GM18873 (cell line): ENCODE results near the gene SMTNL2.
"Not testable (repeated sequence)": the region's sequence is repeated elsewhere in the genome, so short reads cannot be mapped to it uniquely, and the experiment has no call there.

Experiments
- ATAC-seq: cut with Tn5 transposase; IDR thresholded peaks from one replicate; pipeline ENCODE4 v1.9.1; 2021; ENCODE audit warnings: mild to moderate bottlenecking, moderate library complexity, moderate number of reproducible peaks; ENCODE audit not compliant: unreplicated experiment, low FRiP score

Gene SMTNL2

GRCh38 chr17:4624451-4624911 lies 40.2 kb downstream of the SMTNL2 start:
- not testable (repeated sequence) for ATAC-seq

GRCh38 chr17:4625181-4625617 lies 40.9 kb downstream of the SMTNL2 start:
- ATAC-seq: no peak

- ATAC-seq: no peak
Observed at GRCh38 chr17:4626734-4627256, 42.5 kb downstream of the SMTNL2 start.

GRCh38 chr17:4631431-4631830 lies 47.1 kb downstream of the SMTNL2 start:
- no peak for ATAC-seq

GRCh38 chr17:4631836-4632580 lies 47.7 kb downstream of the SMTNL2 start:
- no peak for ATAC-seq

- ATAC-seq: no peak
Observed at GRCh38 chr17:4632581-4632920, 48.2 kb downstream of the SMTNL2 start.

- no peak for ATAC-seq
Observed at GRCh38 chr17:4633643-4634042, 49.3 kb downstream of the SMTNL2 start.

GRCh38 chr17:4634976-4635375 lies 50.6 kb downstream of the SMTNL2 start:
- ATAC-seq: no peak

GRCh38 chr17:4635823-4636375 lies 51.6 kb downstream of the SMTNL2 start:
- ATAC-seq: no peak

GRCh38 chr17:4636474-4637100 lies 52.3 kb downstream of the SMTNL2 start:
- no peak for ATAC-seq

GRCh38 chr17:4638766-4639165 lies 54.4 kb downstream of the SMTNL2 start:
- ATAC-seq: not testable (repeated sequence)

- not testable (repeated sequence) for ATAC-seq
Observed at GRCh38 chr17:4639301-4640059, 55.2 kb downstream of the SMTNL2 start.

GRCh38 chr17:4640569-4641188 lies 56.4 kb downstream of the SMTNL2 start:
- not testable (repeated sequence) for ATAC-seq

- no peak for ATAC-seq
Observed at GRCh38 chr17:4641297-4642195, 57.2 kb downstream of the SMTNL2 start, which contains the start of gene ALOX15. ALOX15 (minus strand) TSS chr17:4641678; CDS start chr17:4641651, 27 bp downstream.

GRCh38 chr17:4642286-4642685 lies 58.0 kb downstream of the SMTNL2 start:
- no peak for ATAC-seq

- ATAC-seq: no peak
Observed at GRCh38 chr17:4643676-4644075, 59.3 kb downstream of the SMTNL2 start.

GRCh38 chr17:4645642-4646041 lies 61.3 kb downstream of the SMTNL2 start:
- ATAC-seq: no peak

GRCh38 chr17:4648741-4649140 lies 64.4 kb downstream of the SMTNL2 start:
- no peak for ATAC-seq

- no peak for ATAC-seq
Observed at GRCh38 chr17:4652997-4653396, 68.7 kb downstream of the SMTNL2 start.
